Measurements from ENCODE around the gene CYP11A1. TPM values are rescaled to one million over a fixed set of nuclear protein-coding genes. Genes with fewer than 3 reads are reported as not detected.
A peak's percentile ranks its signal among the peaks of the same experiment; 100 is the strongest.

Gene CYP11A1
- total RNA-seq, 3 donors from 2014 or later, result 0.52 to 0.82 (median 0.60) TPM

DNA sequence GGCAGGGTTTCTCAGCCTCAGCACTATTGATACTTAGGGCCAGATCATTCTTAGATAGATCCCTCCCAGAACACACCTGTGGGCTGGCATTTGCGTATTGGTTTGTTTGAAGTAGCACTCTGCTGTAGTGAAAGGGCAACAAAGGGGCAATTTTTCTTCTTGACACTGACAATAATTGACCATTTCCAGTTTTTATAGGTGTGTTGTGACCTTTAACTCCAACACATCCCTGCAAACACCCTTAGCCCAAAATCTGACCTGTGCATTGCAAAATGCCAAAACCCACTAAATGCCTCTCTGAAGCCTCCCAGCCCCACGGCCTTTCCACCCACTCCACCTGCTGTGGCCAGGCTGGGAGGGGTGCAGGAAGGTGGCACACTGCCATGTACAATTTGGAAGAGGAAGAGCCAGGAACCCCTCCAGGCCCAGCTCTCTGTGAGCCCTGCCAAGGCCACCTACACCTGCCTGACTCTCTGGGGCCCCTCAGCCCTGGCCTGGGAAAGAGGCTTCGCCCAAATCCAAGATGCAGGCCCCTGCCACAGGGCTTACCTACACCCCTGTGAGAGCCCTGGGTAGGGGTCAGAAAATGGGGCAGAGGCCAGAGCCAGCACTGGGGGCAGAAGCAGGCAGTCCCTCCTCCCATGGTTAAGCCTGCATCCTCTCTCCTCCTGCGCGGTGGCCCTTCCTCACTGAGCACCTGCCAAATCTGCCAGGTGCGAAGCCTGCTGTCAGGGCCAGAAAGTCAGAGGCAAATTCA lies 9.6 kb upstream of the CYP11A1 start:
- TF ChIP-seq, protein P1, sequence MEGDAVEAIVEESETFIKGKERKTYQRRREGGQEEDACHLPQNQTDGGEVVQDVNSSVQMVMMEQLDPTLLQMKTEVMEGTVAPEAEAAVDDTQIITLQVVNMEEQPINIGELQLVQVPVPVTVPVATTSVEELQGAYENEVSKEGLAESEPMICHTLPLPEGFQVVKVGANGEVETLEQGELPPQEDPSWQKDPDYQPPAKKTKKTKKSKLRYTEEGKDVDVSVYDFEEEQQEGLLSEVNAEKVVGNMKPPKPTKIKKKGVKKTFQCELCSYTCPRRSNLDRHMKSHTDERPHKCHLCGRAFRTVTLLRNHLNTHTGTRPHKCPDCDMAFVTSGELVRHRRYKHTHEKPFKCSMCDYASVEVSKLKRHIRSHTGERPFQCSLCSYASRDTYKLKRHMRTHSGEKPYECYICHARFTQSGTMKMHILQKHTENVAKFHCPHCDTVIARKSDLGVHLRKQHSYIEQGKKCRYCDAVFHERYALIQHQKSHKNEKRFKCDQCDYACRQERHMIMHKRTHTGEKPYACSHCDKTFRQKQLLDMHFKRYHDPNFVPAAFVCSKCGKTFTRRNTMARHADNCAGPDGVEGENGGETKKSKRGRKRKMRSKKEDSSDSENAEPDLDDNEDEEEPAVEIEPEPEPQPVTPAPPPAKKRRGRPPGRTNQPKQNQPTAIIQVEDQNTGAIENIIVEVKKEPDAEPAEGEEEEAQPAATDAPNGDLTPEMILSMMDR (IDR thresholded peaks at IDR 0.05), result no peak
- peaks cover 11% of the 10 kb centered on the region for H3K4me1 ChIP-seq (ENCODE audit: low read depth)
- no peak overlapping the region for H3K4me3 ChIP-seq
- DNase-seq, result peak in 1 of 3 donors; percentile 6
- H3K9me3 ChIP-seq, result no peaks in the 10 kb centered on the region
- H3K36me3 ChIP-seq (ENCODE audit: low read depth), result no peaks in the 10 kb centered on the region
- intact Hi-C loops (cut with DNase I, micrococcal nuclease), result loop anchor here in 1 of 2 donors (10.0 kb wide), 1 partner anchor 388 kb away; no protein-coding TSS in a partner anchor
- no peak for ATAC-seq

- H3K4me3 ChIP-seq, result no peak overlapping the region
- TF ChIP-seq, protein P1 (IDR thresholded peaks at IDR 0.05), result no peak
- intact Hi-C loops (cut with DNase I, micrococcal nuclease), result loop anchor here in 1 of 2 donors (10.0 kb wide), 1 partner anchor 389 kb away; no protein-coding TSS in a partner anchor
- no peak for DNase-seq
- H3K4me1 ChIP-seq (ENCODE audit: low read depth), result peaks cover 11% of the 10 kb centered on the region
- ATAC-seq, result no peak
- H3K36me3 ChIP-seq (ENCODE audit: low read depth), result no peaks in the 10 kb centered on the region
- no peaks in the 10 kb centered on the region for H3K9me3 ChIP-seq
Observed at GRCh38 chr15:74376226-74376625, 8.8 kb upstream of the CYP11A1 start.

GRCh38 chr15:74375303-74375693 lies 7.9 kb upstream of the CYP11A1 start:
- intact Hi-C loops (cut with DNase I, micrococcal nuclease), result loop anchor here in 1 of 2 donors (10.0 kb wide), 1 partner anchor 390 kb away; no protein-coding TSS in a partner anchor
- DNase-seq, result peak in 2 of 3 donors; percentile 83 to 94
- Histone ChIP-seq H3K9me3 (no peaks in the 10 kb centered on the region), H3K4me1 (ENCODE audit: low read depth) (peaks cover 11% of the 10 kb centered on the region), H3K36me3 (ENCODE audit: low read depth) (no peaks in the 10 kb centered on the region), H3K4me3 (no peak overlapping the region)
- TF ChIP-seq, protein P1 (IDR thresholded peaks at IDR 0.05), result peak; percentile 80
- ATAC-seq, result peak; percentile 61

- intact Hi-C loops (cut with DNase I, micrococcal nuclease), result loop anchor here in 1 of 2 donors (10.0 kb wide), 1 partner anchor 390 kb away; no protein-coding TSS in a partner anchor
- H3K4me3 ChIP-seq, result no peak overlapping the region
- DNase-seq (no peak), ATAC-seq (no peak)
- peaks cover 11% of the 10 kb centered on the region for H3K4me1 ChIP-seq (ENCODE audit: low read depth)
- TF ChIP-seq, protein P1 (IDR thresholded peaks at IDR 0.05), result no peak
- no peaks in the 10 kb centered on the region for H3K36me3 ChIP-seq (ENCODE audit: low read depth)
- H3K9me3 ChIP-seq, result no peaks in the 10 kb centered on the region
Observed at GRCh38 chr15:74374648-74375302, 7.3 kb upstream of the CYP11A1 start.

- intact Hi-C loops (cut with DNase I, micrococcal nuclease), result loop anchor here in 1 of 2 donors (10.0 kb wide), 1 partner anchor 391 kb away; no protein-coding TSS in a partner anchor
- H3K4me1 ChIP-seq (ENCODE audit: low read depth), result peaks cover 10% of the 10 kb centered on the region
- TF ChIP-seq, protein P1 (IDR thresholded peaks at IDR 0.05), result peak; percentile 78
- no peaks in the 10 kb centered on the region for H3K9me3 ChIP-seq
- DNase-seq, result peak; percentile 95 to 96 (median 96)
- ATAC-seq, result peak; percentile 98
- no peaks in the 10 kb centered on the region for H3K36me3 ChIP-seq (ENCODE audit: low read depth)
- H3K4me3 ChIP-seq, result peak overlapping the region; percentile 22
Observed at GRCh38 chr15:74373731-74374647, 6.5 kb upstream of the CYP11A1 start.

Data from mucosa of descending colon (tissue), 3 donors.